ENCODE results near the gene ETS1.
A peak's percentile ranks its signal among the peaks of the same experiment; 100 is the strongest.

ETS1 gene

GRCh38 chr11:128587415-128587814 lies at the start of gene ETS1:
Gene ETS1 (minus strand): TSS chr11:128587558. CDS start chr11:128573130, 14,428 bp downstream.
- no peaks in the 10 kb centered on the region; the same call in 1 of the 2 replicates for H3K27me3 ChIP-seq (ENCODE audit: control insufficient read depth, insufficient read depth, low read length)
- H3K4me1 ChIP-seq (ENCODE audit: control insufficient read depth, insufficient read depth, low read length): peaks cover 38% of the 10 kb centered on the region
- H3K27ac ChIP-seq (ENCODE audit: low read depth, low read length): no peak within 1 kb of the TSS
- peak within 1 kb of the TSS; percentile 17 for H3K9ac ChIP-seq (ENCODE audit: low read depth, low read length)
- peak within 1 kb of the TSS; percentile 73 for H3K4me3 ChIP-seq (ENCODE audit: low read depth, low read length)
- no peaks in the 10 kb centered on the region for H3K9me3 ChIP-seq (ENCODE audit: control insufficient read depth, insufficient read depth, low read length)
- H3K36me3 ChIP-seq (ENCODE audit: control insufficient read depth, insufficient read depth, low read length): no peaks in the 10 kb centered on the region

DNA sequence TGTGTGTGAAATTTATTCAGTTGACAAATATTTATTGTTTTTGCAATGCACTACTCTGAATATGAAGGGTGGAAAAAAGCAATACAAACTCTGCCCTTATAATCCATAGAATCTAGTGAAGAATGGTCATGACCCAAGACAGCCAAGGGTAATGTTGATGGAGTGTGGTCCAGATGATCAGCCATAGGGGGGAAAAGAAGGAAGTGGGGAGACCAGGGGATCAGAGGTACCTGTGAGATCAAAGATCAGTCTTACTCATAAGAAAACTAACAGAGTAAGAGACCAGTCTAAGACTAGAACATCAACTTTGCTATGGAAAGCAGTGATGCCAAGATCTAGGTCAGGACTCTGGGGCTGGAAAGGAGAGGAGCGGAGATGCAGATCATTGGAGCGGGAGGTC lies 47.0 kb upstream of the ETS1 start:
- H3K4me1 ChIP-seq (ENCODE audit: control insufficient read depth, insufficient read depth, low read length): no peaks in the 10 kb centered on the region

DNA sequence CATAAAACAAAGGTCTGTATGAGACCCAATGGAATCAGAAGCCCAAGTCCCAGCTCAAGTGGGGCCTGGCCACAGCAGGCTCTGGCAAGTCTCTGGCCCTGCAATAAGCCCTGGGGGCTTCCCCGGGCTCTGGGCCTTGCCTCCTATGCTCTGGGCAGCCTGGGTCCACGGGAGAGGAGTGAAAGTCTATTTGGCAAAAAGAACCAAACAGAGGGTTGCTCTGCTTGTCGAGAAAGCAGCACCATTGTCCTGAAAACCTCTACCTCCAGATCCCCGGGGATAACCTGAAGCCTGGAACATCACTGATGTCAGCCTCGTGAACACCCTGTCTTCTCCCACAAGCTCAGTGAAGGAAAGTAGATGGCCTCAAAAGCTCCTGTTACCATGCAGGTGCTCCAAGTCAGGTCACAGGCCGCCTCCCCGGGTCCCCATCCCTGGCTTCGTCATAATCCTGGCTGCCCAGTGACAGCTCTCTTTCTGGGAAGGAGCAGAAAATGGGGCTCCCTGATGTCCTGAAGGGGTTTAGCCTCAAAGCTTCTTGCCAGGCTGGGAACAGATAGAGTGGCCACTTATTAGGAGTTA lies 46.1 kb upstream of the ETS1 start:
- H3K4me3 ChIP-seq (ENCODE audit: low read depth, low read length): no peak overlapping the region

More for the DNA sequence above, 47.0 kb upstream of the ETS1 start:
- no peak overlapping the region for H3K4me3 ChIP-seq (ENCODE audit: low read depth, low read length)
- H3K27me3 ChIP-seq (ENCODE audit: control insufficient read depth, insufficient read depth, low read length): no peaks in the 10 kb centered on the region
- H3K9me3 ChIP-seq (ENCODE audit: control insufficient read depth, insufficient read depth, low read length): no peaks in the 10 kb centered on the region
- H3K9ac ChIP-seq (ENCODE audit: low read depth, low read length): no peak overlapping the region
- H3K27ac ChIP-seq (ENCODE audit: low read depth, low read length): no peak overlapping the region
- H3K36me3 ChIP-seq (ENCODE audit: control insufficient read depth, insufficient read depth, low read length): no peaks in the 10 kb centered on the region

DNA sequence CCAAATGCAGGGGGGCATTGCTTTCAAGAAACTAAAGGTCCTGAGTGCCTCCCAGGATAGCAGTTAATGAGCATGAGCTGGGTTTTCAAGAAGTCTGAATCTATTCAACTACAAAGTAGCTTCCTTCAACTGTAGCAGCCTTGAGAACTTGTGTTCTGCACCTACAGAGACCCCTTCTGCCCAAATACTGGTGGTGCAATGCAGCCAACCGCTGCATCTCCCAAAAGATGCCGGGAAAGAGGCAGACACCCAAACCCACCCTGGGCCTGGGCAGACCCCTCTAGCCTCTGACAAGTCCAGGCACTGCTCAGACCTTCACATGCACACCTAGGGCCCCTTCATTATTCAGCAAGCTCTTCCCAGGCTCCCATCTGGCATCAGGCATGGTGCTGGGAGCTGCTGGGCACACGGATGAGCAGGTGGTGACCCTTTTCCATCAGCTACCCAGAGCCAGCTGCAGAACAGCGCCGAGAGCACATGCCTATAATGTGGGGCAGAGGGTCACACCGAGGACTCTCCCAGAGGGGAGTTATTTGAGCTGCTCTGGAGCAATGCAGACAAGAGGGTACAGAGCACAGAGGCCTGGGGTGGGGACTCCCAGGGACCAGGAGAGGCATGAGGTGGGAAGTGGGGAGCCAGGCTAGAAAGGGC lies 44.9 kb upstream of the ETS1 start:
- no peaks in the 10 kb centered on the region for H3K36me3 ChIP-seq (ENCODE audit: control insufficient read depth, insufficient read depth, low read length)
- peaks cover 2% of the 10 kb centered on the region; the same call in 1 of the 2 replicates for H3K27me3 ChIP-seq (ENCODE audit: control insufficient read depth, insufficient read depth, low read length)
- no peaks in the 10 kb centered on the region for H3K9me3 ChIP-seq (ENCODE audit: control insufficient read depth, insufficient read depth, low read length)
- H3K27ac ChIP-seq (ENCODE audit: low read depth, low read length): no peak overlapping the region
- no peak overlapping the region for H3K9ac ChIP-seq (ENCODE audit: low read depth, low read length)
- no peak overlapping the region for H3K4me3 ChIP-seq (ENCODE audit: low read depth, low read length)
- H3K4me1 ChIP-seq (ENCODE audit: control insufficient read depth, insufficient read depth, low read length): no peaks in the 10 kb centered on the region

More for the DNA sequence above, 46.1 kb upstream of the ETS1 start:
- Histone ChIP-seq H3K4me1 (ENCODE audit: control insufficient read depth, insufficient read depth, low read length) (no peaks in the 10 kb centered on the region), H3K36me3 (ENCODE audit: control insufficient read depth, insufficient read depth, low read length) (no peaks in the 10 kb centered on the region), H3K27me3 (ENCODE audit: control insufficient read depth, insufficient read depth, low read length) (peaks cover 2% of the 10 kb centered on the region; the same call in 1 of the 2 replicates), H3K9ac (ENCODE audit: low read depth, low read length) (no peak overlapping the region), H3K9me3 (ENCODE audit: control insufficient read depth, insufficient read depth, low read length) (no peaks in the 10 kb centered on the region), H3K27ac (ENCODE audit: low read depth, low read length) (no peak overlapping the region)

DNA sequence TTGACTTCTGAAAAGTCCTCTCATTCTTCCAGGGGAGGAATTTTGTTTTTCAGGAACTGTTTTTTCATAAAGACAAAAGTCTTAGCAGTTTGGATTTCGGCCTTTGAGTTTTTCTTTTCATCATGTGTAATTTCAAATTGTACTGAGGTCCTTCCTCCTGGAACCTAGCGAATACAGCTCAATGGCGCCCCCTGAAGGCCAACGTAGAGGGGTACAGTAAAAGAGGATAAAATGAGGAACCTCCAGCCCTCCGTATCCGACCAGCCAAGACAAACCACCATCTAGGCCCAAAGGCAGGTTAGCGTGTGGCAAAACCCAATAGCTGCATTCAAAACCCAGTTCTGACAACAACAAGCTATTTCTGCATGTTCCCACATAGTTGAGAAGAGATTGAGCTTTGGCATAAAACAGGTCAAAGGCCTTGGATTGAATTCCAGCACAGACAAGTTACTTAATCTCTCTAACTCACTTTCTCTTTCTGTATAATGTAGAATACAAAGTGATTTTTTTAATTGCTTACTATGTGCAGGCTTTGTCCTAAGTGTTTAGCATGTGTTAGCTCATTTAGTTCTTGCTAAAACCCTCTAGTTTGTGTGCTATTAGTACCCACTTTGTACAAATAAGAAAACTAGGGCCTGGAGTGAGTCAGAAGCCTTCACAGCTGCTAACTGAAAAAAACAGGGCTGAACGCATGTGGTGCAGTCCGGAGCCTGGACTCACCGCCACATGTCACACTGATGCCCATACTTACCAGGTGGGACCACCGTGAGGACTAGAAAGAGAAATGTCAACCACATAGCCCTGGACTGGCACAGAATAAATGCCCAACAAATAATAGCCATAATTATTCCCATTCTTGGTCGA lies 43.2 kb upstream of the ETS1 start:
- H3K36me3 ChIP-seq (ENCODE audit: control insufficient read depth, insufficient read depth, low read length): no peaks in the 10 kb centered on the region
- no peak overlapping the region for H3K27ac ChIP-seq (ENCODE audit: low read depth, low read length)
- H3K4me3 ChIP-seq (ENCODE audit: low read depth, low read length): no peak overlapping the region
- H3K27me3 ChIP-seq (ENCODE audit: control insufficient read depth, insufficient read depth, low read length): peaks cover 2% of the 10 kb centered on the region; the same call in 1 of the 2 replicates
- no peak overlapping the region for H3K9ac ChIP-seq (ENCODE audit: low read depth, low read length)
- H3K9me3 ChIP-seq (ENCODE audit: control insufficient read depth, insufficient read depth, low read length): no peaks in the 10 kb centered on the region
- H3K4me1 ChIP-seq (ENCODE audit: control insufficient read depth, insufficient read depth, low read length): peaks cover 2% of the 10 kb centered on the region; the same call in 1 of the 2 replicates

GRCh38 chr11:128629516-128630106 lies 42.3 kb upstream of the ETS1 start:
- no peak overlapping the region for H3K9ac ChIP-seq (ENCODE audit: low read depth, low read length)
- H3K4me1 ChIP-seq (ENCODE audit: control insufficient read depth, insufficient read depth, low read length): peaks cover 11% of the 10 kb centered on the region
- no peak overlapping the region for H3K27ac ChIP-seq (ENCODE audit: low read depth, low read length)
- H3K36me3 ChIP-seq (ENCODE audit: control insufficient read depth, insufficient read depth, low read length): no peaks in the 10 kb centered on the region
- H3K27me3 ChIP-seq (ENCODE audit: control insufficient read depth, insufficient read depth, low read length): peaks cover 2% of the 10 kb centered on the region; the same call in 1 of the 2 replicates
- no peaks in the 10 kb centered on the region for H3K9me3 ChIP-seq (ENCODE audit: control insufficient read depth, insufficient read depth, low read length)
- H3K4me3 ChIP-seq (ENCODE audit: low read depth, low read length): no peak overlapping the region

- Histone ChIP-seq H3K27ac (ENCODE audit: low read depth, low read length) (no peak overlapping the region), H3K9me3 (ENCODE audit: control insufficient read depth, insufficient read depth, low read length) (no peaks in the 10 kb centered on the region), H3K27me3 (ENCODE audit: control insufficient read depth, insufficient read depth, low read length) (peaks cover 2% of the 10 kb centered on the region; the same call in 1 of the 2 replicates), H3K4me3 (ENCODE audit: low read depth, low read length) (no peak overlapping the region), H3K36me3 (ENCODE audit: control insufficient read depth, insufficient read depth, low read length) (no peaks in the 10 kb centered on the region), H3K4me1 (ENCODE audit: control insufficient read depth, insufficient read depth, low read length) (peaks cover 18% of the 10 kb centered on the region), H3K9ac (ENCODE audit: low read depth, low read length) (no peak overlapping the region)
These were observed 41.3 kb upstream of the ETS1 start for GRCh38 chr11:128628686-128629085.

GRCh38 chr11:128628325-128628673 lies 40.9 kb upstream of the ETS1 start:
- Histone ChIP-seq H3K27me3 (ENCODE audit: control insufficient read depth, insufficient read depth, low read length) (peaks cover 5% of the 10 kb centered on the region; the same call in 1 of the 2 replicates), H3K4me3 (ENCODE audit: low read depth, low read length) (no peak overlapping the region), H3K9me3 (ENCODE audit: control insufficient read depth, insufficient read depth, low read length) (no peaks in the 10 kb centered on the region), H3K27ac (ENCODE audit: low read depth, low read length) (no peak overlapping the region), H3K36me3 (ENCODE audit: control insufficient read depth, insufficient read depth, low read length) (no peaks in the 10 kb centered on the region), H3K4me1 (ENCODE audit: control insufficient read depth, insufficient read depth, low read length) (peaks cover 18% of the 10 kb centered on the region), H3K9ac (ENCODE audit: low read depth, low read length) (no peak overlapping the region)

GRCh38 chr11:128627666-128628324 lies 40.4 kb upstream of the ETS1 start:
- no peak overlapping the region for H3K27ac ChIP-seq (ENCODE audit: low read depth, low read length)
- peaks cover 18% of the 10 kb centered on the region for H3K4me1 ChIP-seq (ENCODE audit: control insufficient read depth, insufficient read depth, low read length)
- H3K9me3 ChIP-seq (ENCODE audit: control insufficient read depth, insufficient read depth, low read length): no peaks in the 10 kb centered on the region
- H3K4me3 ChIP-seq (ENCODE audit: low read depth, low read length): no peak overlapping the region
- no peak overlapping the region for H3K9ac ChIP-seq (ENCODE audit: low read depth, low read length)
- H3K36me3 ChIP-seq (ENCODE audit: control insufficient read depth, insufficient read depth, low read length): no peaks in the 10 kb centered on the region
- H3K27me3 ChIP-seq (ENCODE audit: control insufficient read depth, insufficient read depth, low read length): peaks cover 7% of the 10 kb centered on the region; the same call in 1 of the 2 replicates

DNA sequence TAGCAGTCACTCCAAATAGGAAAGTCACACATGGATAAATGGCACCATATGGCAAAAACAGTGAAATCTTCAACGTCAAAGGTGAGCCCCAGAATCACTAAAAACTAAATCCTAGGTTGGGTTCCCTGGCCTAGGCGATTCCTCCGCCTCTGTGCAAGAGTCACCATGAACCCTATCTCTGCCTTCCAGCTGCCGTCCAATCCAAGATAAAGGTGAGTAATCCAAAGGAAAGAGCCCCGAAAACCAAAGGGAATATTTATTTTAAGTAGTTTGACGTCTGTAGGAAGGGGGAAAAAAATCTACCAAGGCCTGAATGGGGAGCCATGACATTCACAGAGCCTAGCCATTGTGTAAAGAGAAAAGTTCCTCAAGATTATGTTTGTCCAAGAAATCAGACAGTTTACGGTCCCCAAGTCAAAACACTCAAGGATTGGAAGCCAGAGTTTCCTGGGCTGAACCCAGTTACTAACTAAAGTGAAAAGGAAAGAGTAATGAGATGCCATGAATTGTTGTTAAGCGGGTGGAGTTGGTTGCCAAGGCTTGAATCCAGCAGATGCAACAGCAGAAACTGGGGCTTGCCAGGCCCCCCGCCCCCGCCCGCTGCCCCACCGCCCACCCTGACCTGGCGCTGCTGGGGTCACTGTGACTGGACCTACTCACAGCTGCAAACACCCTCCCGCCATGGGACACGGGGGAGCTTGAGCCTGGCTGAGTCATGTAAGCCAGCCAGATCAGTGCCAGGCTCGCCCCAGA lies 39.7 kb upstream of the ETS1 start:
- H3K4me1 ChIP-seq (ENCODE audit: control insufficient read depth, insufficient read depth, low read length): peaks cover 18% of the 10 kb centered on the region
- no peak overlapping the region for H3K9ac ChIP-seq (ENCODE audit: low read depth, low read length)

More for the DNA sequence above, 39.7 kb upstream of the ETS1 start:
- Histone ChIP-seq H3K4me3 (ENCODE audit: low read depth, low read length) (no peak overlapping the region), H3K9me3 (ENCODE audit: control insufficient read depth, insufficient read depth, low read length) (no peaks in the 10 kb centered on the region), H3K27me3 (ENCODE audit: control insufficient read depth, insufficient read depth, low read length) (peaks cover 7% of the 10 kb centered on the region; the same call in 1 of the 2 replicates), H3K36me3 (ENCODE audit: control insufficient read depth, insufficient read depth, low read length) (no peaks in the 10 kb centered on the region), H3K27ac (ENCODE audit: low read depth, low read length) (no peak overlapping the region)

Measured in HUES48 (cell line).